WTC11 (cell line): ENCODE measurements around the gene GALNT16.

Experiments used
- CTCF ChIP-seq: fragments of 200-600 bp; IDR thresholded peaks from 2 replicates; pipeline ENCODE4 v1.8.0; 2022; ENCODE audit warnings: antibody characterized with exemption
- MYBL2 ChIP-seq: sonication (generic); formaldehyde crosslinking; IDR thresholded peaks from 2 replicates; pipeline ENCODE4 v1.8.1; 2023; ENCODE audit warnings: mild to moderate bottlenecking, moderate library complexity, missing genetic modification reagents
- SP1 ChIP-seq: sonication (generic); formaldehyde crosslinking; conservative IDR thresholded peaks from 2 replicates; pipeline ENCODE4 v1.8.1; 2022; ENCODE audit warnings: missing genetic modification reagents

GRCh38 chr14:69237584-69237983 lies 22.4 kb upstream of the GALNT16 start:
- TF ChIP-seq MYBL2 (CRISPR knock-in tag) (no peak), CTCF (no peak), SP1 (CRISPR knock-in tag) (no peak)
